Measurements from ENCODE around the gene YWHAQ.

DNA sequence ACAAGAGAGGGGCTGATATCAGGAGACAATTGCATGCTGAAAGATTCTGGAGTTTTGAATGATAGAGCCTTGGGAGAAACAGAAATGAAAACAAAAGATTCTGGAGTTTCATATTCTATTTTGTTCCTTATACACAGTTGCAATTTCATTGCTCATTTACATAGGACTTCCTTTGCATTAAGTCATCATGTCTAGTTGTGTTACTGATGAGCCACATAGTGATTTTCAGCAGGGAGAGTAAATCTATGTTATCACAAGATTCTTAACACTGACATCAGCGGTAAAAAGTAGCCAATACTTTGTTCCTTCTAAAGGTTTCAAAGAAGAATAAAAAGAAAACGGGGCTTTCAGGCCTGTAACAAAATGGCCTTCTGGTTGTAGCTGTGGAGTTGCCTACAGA lies 82.3 kb downstream of the YWHAQ start:
- TF ChIP-seq, protein P1, sequence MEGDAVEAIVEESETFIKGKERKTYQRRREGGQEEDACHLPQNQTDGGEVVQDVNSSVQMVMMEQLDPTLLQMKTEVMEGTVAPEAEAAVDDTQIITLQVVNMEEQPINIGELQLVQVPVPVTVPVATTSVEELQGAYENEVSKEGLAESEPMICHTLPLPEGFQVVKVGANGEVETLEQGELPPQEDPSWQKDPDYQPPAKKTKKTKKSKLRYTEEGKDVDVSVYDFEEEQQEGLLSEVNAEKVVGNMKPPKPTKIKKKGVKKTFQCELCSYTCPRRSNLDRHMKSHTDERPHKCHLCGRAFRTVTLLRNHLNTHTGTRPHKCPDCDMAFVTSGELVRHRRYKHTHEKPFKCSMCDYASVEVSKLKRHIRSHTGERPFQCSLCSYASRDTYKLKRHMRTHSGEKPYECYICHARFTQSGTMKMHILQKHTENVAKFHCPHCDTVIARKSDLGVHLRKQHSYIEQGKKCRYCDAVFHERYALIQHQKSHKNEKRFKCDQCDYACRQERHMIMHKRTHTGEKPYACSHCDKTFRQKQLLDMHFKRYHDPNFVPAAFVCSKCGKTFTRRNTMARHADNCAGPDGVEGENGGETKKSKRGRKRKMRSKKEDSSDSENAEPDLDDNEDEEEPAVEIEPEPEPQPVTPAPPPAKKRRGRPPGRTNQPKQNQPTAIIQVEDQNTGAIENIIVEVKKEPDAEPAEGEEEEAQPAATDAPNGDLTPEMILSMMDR (IDR thresholded peaks at IDR 0.05): no peak
- no peak for TF ChIP-seq POLR2AphosphoS5 (IDR thresholded peaks at IDR 0.05; ENCODE audit: insufficient read depth in 1 of 2, low read depth in 1 of 2)

Measured in vagina (tissue), 2 donors.